Middle frontal gyrus (tissue), 1 donor: ENCODE measurements around the gene PDXP.

ENCODE experiments used
- DNase-seq: peaks from one replicate; pipeline ENCODE4 v3.0.0-alpha.2; 2015; ENCODE audit warnings: low spot score; ENCODE audit errors: extremely low spot score

The PDXP gene

DNA sequence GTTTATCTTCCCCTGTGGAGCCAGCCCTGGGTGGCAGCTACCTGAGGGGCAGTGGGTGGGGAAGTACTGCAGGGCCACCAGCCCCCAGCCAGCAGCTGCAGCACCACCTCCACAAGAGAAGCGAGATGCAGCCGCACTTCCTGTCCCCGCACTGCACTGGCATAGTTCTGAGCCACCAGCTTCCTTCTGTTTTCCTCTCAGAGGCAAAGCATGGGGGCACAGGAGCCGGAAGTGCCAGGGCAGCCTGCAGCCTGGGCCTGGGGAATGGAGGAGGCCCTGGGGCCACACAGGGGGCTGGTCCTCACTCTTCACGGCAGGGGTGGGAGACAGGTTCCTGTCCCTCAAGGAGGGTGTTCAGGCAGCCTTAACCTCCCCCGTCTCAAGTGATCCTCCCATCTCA lies 31.0 kb upstream of the PDXP start:
- no peak for DNase-seq

DNA sequence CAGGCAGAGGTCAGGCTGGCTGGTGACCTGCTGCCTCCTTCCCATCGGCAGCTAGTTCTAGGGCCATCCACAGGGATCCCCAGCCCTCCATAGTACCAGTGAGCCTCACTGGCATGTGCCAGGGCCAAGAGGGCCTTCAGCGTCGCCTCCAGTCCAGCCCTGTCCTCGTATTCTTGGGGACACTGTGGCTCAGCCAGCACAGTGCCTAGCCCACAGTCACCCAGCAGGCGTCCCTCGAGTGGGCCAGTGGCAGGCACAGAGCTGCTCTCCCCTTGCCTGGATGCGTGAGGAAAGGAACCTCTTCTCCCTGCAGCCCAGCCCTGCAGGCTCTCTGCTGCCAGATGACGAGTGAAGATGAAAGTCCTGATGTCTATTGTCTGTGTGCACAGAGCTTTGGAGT lies 29.7 kb upstream of the PDXP start:
- no peak for DNase-seq

DNA sequence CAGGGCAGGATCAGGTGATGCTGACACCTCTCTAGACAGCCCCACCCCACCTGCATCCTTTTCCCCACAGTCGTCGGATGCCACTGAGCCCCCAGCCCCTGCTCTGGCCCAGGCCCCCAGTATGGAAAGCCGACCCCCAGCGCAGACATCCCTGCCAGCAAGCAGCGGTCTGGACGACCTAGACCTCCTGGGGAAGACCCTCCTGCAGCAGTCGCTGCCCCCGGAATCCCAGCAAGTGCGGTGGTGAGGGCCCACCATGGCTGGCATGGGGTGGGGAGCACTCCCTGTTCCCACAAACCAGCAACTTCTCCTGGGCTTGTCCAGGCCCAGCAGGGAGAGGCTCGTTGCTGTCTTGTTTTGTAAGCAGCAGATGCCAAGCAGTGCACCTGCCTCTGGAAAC lies 28.6 kb upstream of the PDXP start:
- DNase-seq = no peak

DNA sequence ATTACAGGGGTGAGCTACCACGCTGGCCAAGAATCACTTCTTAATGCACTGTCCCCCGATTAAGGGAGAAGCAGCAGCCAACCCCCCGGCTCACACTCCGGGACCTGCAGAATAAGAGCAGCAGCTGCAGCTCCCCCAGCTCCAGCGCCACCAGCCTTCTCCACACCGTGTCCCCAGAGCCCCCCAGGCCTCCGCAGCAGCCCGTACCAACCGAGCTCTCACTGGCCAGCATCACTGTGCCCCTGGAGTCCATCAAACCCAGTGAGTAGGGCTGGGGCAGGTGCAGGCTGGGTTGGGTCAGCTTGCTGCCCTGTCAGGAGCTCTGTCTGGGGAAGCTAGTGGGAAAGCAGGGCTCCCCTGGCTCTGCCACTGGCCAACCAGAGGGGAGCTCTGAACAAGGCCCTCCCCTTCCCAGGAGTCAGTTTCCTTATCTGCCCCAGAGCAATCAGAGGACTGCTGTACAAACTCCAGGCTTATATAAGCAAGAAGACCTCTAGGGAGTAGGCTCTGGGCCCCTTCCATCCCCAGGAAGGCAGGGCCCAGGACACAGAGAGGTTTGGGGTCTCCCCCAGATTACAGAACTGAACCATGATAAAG lies 27.6 kb upstream of the PDXP start:
- no peak for DNase-seq

DNA sequence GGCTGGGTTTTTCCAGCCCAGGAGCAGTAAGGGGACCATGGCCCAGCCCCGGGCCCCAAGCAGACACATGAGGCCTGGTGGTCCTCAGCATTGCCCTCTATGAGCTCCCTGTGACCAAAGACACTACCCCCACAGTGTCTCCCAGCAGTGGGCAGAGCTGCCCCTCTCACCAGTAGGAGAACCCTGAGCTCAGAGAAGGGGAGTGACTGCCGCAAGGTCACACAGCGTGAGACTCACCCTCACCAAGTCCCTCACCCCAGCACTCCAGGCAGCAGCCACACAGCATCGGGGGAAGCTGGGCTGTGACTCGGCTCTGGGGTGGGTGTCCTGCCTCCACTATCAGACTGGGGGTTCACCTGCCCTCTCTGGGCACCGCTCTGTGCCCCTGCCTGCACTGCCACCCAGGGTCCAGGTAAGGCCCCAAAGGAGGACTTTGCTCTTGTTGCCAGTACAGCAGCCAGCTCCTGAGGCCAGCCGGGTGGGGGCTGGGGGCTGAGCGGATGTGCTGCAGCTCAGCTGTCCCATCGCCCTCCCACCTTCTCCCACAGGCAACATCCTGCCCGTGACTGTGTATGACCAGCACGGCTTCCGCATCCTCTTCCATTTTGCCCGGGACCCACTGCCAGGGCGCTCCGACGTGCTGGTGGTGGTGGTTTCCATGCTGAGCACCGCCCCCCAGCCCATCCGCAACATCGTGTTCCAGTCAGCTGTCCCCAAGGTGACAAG lies 26.9 kb upstream of the PDXP start:
- DNase-seq = no peak

DNA sequence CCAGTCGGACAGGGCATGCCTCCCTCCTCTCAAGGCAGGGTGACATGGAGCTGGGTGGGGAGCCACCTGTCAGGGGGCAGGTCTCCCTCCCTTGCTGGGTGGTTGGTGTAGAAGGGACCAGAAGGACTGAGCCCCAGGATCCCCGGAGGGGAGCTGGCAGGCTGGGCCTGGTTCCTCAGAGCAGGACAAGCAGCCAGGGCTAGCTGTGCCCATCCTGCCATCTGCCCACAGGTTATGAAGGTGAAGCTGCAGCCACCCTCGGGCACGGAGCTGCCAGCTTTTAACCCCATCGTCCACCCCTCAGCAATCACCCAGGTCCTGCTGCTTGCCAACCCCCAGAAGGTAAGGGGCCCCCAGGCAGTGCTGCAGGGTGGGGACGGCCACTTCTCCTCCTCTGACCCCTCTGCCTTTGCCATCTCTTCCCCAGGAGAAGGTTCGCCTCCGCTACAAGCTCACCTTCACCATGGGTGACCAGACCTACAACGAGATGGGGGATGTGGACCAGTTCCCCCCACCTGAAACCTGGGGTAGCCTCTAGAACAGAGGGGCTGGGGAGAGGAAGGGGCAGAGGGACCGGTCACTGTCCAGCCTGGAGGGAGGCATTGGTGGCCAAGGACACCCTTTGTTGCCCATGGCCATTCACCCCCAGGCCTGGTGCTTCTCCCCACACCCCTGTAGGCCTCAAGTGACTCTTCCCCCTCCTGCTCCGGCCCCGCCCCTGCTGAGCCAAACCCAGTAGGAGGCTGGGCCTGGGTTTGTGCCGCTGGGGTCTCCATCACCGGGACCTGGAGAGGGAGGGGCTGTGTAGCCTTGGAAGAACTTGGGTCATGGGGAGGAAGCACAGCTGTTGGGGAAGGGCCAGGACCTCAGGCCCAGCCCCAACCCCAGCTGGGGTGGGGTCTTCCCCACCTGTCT lies 26.1 kb upstream of the PDXP start:
- DNase-seq = no peak

DNA sequence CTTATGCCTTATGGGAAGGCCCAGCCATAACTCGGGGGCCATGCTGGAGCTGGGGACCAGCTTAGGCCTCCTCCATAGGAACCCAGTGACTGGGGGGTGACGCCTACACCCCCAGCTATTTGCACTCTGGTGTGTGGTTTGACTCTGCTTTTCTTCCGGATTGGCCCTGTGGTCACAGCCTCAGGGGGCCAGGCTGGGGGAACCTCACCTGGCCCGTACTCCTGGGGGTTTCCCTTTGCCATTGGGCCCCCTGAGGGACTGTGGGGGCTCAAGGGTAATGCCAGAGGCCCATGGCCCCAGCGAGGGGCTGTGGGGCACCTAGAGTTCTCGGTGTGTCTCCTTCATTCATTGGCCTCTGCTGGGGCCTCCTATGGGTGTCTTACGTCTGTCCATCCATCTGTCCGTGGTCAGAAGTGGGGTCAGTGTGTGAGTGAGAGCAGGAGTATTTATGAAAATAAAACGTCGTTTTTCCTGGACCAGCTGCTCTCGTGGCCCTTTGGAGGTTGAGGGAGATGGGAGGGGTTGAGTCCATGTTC lies 25.4 kb upstream of the PDXP start:
- no peak for DNase-seq

DNA sequence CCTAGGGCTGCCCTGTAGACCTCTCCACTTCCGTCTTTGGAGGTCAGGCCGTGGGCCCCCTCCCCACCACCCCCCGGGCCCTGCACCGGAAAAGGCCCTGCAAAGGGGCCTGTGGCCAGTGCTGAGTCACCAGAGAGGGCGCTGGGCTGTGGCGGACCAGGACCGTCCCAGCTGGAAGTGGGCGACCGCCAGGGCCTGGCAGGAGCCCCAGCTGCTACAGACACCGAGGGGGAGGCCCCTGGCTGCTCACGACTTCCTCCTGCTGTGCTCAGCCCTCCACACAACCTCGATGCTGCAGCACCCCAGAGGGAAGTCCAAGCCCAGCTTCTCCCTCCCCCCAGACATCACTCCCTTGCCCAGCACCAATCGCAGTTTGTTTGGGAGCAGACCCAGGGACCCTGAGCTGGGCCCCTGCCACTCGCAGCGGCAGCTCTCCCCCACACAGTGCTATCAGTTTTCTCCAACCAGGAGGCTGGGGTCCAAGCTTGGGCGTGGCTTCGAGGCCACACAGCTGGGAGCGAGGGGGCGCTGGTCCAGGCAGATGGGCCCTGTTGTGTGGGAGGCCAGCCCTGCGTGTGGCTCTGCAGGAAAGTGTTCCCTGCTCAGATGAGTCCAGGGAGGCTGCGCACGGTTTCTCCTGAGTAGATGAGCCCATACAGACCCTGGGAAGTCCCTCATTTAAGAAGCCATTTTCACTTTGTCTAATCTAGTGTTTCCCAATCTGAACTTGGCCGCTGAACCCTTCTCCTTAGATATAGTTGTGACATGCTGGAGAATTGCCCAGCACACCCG lies 24.7 kb upstream of the PDXP start:
- peak; percentile 53 for DNase-seq

DNA sequence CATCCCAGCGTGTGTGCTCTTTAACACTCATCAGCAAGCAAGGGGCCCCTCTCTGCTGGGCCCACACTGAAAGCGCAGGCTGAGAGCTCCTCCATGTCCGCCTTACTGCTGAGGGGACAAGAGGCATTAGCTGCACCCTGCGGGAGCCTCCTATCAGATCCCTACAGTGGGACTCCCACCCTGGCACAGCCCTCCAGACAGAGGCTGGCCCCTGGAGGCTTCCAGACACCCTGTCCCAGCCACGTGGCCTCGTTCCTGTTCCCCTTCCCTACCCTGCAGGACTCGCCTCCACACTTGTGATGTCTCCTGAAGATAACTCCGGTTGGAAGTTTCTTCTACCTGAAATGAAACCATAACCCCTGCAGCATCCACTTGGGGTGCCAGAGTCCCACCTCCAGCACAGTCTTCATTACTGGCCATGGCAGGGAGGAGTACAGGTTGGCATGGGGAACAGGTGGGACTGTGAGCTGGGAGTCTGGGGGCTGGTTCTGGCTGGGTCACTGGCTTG lies 24.1 kb upstream of the PDXP start:
- DNase-seq = no peak

DNA sequence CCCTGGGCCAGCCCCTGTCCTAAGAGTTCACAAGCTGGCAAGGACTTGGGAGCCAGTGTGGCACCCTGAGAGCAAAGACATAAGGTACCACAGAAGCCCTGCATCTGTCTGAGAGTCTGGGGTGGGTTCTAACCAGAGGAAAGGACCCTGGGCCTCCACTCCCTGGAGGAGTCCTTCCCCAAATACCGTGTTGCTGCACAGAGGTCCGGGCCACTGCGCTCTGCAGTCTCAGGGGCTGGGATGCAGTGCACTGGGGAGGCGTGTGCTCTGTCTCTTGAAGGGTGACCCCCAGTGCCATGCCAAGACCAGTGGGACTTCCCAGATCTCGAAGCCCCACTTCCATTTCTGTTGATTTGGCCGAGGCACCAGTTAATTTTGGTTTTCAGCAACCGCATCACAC lies 23.4 kb upstream of the PDXP start:
- no peak for DNase-seq

DNA sequence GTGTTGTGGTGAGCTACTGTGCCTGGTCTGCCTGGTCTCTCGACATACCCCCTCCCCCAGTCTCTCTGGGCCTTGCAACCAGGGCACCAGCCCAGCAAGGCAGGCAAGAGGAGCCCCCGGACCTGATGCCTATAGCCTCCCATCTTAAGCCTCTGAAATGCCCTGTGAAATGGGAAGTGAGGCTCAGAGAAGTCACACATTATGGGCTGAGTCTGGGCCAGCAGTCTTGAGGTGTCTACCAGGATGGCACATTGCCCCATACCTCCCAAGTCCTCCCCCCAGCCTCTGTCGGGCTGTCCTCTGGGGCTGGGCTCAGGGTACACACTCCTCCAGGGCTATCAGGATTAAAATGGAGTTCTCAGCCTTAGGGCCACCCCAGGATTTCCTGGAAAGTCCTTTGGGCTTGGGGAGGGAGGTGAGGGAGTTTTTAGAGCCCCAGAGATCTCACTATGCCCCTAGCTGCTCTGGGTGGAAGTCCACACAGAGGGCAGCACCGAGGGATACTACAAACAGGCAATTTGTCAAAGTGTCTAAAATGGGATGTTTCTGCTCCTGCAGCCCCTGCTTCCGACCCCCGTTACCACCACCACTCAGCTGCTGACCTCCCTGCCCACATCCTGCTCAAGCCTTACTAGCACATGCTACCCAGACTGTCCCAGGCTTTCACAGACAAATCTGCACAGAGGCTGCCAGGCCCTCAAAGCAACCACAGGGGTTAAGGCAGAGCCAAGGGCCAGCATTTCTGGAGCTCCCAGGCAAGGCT lies 22.2 kb upstream of the PDXP start:
- no peak for DNase-seq

DNA sequence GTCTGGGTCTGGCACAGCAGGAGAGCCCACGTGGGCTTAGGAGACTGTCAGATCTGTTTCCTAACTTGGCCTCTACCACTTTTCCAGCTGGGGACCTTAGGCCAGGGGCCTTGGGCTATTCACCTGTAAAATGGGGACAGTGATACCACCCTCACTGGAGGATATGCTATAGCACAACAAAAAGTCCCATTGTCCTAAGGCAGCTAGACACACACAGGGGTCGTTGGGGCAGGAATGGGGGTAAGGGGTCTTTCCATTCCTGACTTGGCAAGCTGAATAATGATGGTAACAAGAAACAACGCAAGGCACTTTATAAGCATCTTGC lies 21.6 kb upstream of the PDXP start:
- DNase-seq = no peak

DNA sequence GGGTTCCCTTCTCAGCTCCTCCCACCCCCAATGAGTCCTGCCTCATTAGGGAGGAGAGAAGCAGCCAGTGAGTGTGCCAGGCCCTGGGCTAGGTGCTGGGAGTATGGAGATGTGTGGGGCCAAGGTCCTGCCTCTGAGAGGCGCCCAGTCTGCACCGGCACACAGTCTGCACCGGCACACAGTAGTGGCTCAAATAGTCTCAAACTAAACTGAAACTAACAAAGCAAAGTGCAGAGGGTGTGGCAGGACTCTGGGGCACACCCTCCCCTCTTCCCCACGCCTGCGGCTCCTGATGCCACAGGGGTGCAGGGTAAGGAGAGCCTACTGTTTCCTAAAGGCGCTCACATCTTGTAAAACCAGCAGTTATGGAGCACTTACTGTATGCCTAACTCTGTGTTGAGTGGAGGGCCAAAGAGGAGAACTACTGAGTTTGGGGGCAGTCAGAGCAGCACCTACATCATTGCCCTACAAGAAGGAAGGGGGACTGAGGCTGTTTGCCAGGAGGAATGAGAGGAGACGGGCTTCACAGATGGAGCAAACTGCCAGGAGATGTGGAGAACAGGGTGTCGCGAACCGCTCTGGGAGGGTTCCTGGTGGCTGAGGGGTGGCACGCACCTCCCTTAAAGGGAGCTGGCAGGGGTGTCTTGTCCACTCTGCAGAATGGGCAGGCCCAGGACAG lies 20.0 kb upstream of the PDXP start:
- no peak for DNase-seq

DNA sequence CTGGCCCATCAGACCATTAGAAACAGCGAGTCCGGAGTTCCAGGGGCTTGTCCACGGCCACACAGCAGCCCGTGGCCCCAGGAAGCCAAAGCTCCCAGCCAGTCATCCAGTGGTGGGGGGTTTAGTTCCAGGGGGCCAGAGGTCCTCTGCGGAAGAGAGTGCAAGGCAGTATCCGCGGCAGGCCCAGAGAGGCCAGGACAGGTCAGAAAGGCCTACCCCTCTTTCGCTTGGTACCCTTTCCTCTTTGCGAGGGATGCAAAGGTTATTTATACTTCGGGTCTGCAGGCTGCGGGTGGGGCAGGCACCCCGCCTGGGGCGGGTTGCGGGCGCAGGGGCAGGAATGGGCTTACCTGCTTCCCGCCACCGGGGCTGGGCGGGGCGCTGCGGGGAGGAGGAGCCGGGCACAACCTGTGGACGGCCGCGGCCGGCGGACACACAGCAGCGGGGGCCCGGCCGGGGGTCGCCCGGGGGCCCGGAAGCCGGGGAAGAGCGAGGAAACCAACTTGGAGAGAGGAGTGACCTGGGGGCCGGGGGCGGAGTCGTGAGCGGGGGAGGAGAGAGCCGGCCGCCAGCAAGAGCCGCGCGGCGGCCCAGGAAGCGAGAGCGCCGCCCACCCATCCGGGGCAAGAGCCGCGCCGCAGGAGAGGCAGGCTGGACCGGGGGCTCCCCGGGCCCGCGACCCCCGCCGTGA lies 19.3 kb upstream of the PDXP start, which contains the start of gene SH3BP1:
TSS of gene SH3BP1 (plus strand) at position 600 of the 691 bp plus-strand sequence. CDS start 119 bp downstream, outside the sequence.
- DNase-seq = no peak

DNA sequence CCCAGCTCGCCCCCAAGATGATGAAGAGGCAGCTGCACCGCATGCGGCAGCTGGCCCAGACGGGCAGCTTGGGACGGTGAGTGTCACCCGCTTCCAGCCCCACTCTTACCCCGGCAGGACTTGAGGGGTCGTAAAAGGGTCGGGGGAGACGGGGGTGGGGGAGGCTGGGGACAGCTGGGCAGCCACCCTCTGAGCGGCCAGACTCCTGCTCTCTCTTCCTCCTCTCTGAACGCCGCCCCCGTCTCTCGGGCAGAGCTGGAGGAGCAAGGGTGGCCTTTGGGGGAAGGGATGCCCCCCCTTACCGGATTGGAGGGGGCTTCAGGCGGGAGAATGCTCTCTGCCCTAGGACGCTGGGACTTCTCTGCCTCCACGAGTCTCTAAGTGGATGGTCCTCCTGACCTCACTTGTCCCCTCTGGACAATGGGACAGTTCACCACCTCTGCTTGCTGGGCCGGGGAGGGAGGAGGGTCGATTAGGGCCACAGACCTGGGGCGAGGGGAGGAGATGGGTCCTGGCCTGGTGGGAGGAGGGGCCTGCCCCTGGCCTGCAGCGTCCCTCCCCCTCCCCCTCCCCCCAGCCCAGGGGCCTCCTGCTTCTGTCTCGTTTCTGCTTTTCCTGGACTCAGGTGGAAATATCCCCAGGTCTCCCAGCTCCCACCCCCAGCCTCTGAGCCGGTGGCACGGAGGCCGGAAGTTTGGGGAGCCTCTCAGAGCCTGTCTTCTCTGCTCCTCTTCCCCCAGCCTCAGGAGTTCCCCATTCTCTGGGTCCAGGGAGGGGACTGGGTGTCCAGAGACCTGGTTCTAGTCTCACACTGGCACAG lies 18.5 kb upstream of the PDXP start:
- DNase-seq = no peak

DNA sequence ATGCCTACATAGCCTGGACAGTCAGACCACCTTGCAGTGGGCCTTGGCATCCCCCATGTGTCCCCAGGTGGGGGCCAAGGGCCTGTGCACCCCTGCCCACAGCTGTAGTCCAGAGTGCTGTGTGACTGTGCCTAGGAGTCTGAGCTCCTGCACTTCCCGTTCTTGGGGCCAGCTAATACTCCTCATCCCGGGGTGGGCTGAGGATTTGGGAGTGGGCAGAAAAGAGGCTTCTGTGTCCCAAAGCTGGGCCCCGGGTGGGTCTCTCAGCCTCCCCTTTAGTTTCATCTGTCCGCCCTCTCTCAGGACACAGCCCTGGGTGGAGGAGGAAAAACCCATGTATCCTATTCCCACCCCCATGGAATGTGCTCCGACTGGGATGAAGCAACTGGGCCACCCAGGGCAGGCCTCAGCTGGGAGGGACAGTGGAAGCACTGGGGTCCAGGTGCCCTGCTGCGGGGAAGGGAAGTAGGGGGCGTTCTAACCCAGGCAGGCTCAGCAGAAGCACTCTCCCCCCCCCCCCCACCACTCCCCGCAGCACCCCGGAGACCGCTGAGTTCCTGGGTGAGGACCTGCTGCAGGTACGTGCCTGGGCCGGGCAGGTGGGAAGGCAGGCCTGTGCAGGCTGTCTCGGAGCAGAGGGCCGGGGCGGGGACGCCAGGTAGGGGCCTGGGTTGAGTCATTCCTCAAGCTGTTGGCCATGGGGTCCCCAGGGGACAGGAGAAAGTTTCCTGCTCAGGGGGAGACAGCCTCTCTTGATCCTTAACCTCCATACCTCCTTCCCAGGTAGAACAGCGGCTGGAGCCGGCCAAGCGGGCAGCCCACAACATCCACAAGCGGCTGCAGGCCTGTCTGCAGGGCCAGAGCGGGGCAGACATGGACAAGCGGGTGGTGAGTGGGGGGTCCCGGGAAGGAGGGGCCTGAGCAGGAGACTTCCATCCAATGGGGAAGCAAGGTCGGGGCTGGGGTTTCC lies 17.6 kb upstream of the PDXP start:
- DNase-seq = no peak

DNA sequence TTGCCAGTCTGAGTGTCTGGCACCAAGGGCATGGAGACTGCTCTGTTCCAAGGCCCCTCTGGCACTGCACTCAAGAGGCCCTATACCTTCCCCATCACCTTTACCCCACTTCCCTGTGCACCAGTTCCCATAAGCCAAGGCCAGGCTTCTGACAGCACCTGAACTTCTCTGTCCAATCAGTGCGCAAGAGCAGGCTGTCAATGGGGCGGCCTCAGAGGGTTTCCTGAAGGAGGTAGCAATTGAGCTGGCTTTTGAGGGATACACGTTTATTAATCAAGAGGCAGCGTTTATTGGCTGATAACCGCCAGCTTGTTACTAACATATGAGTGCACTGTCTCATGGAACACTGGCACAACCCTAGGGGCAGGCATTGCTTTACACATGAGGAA lies 17.0 kb upstream of the PDXP start:
- no peak for DNase-seq
